ENCODE measurements around the gene MFAP2. TPM values are rescaled to one million over a fixed set of nuclear protein-coding genes. Genes with fewer than 3 reads are reported as not detected.
A peak's percentile ranks its signal among the peaks of the same experiment; 100 is the strongest.

Gene MFAP2
- total RNA-seq, 1 experiment from 2014 or later, result 0.50 TPM

DNA sequence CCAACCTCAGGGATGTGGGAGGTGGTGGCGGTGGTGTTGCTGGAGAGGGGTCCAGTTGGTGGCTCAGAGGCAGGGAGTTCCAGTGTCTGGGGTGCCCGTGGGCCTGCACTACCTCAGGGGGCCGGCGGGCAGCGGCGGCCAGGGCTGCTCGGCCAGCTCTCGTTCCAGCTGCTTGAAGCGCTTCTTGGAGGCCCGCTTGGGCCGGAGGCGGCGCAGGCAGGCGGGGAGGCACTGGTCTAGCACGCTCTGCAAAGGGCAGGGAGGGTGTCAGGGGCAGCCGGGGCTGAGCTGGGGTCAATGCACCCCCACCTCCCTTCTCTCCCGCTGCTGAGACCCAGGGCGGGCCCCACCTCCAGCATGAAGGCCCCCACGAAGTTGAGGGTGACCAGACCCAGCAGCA lies 5.7 kb upstream of the MFAP2 start:
- no peaks in the 10 kb centered on the region for H3K9me3 Mint-ChIP-seq (ENCODE audit: low read depth, unreplicated experiment)
- no peak overlapping the region for H3K27ac Mint-ChIP-seq (ENCODE audit: unreplicated experiment)
- intact Hi-C loops (cut with micrococcal nuclease; ENCODE audit: unreplicated experiment), result no loop called here
- BruUV-seq (replicated peaks), result TSS peak; percentile 12
- CTCF ChIA-PET, result interaction anchor here (1.0 kb wide), 1 partner anchor 11 kb away, joined by 3 read pairs; no protein-coding TSS in a partner anchor
- peaks cover 22% of the 10 kb centered on the region for H3K27me3 Mint-ChIP-seq (ENCODE audit: unreplicated experiment)
- no peak overlapping the region for H3K4me3 Mint-ChIP-seq (ENCODE audit: low read depth, unreplicated experiment)
- H3K36me3 Mint-ChIP-seq (ENCODE audit: insufficient read depth, unreplicated experiment), result no peaks in the 10 kb centered on the region
- TF ChIP-seq, protein P1, sequence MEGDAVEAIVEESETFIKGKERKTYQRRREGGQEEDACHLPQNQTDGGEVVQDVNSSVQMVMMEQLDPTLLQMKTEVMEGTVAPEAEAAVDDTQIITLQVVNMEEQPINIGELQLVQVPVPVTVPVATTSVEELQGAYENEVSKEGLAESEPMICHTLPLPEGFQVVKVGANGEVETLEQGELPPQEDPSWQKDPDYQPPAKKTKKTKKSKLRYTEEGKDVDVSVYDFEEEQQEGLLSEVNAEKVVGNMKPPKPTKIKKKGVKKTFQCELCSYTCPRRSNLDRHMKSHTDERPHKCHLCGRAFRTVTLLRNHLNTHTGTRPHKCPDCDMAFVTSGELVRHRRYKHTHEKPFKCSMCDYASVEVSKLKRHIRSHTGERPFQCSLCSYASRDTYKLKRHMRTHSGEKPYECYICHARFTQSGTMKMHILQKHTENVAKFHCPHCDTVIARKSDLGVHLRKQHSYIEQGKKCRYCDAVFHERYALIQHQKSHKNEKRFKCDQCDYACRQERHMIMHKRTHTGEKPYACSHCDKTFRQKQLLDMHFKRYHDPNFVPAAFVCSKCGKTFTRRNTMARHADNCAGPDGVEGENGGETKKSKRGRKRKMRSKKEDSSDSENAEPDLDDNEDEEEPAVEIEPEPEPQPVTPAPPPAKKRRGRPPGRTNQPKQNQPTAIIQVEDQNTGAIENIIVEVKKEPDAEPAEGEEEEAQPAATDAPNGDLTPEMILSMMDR (IDR thresholded peaks at IDR 0.05; ENCODE audit: unreplicated experiment), result no peak
- peaks cover 6% of the 10 kb centered on the region for H3K4me1 Mint-ChIP-seq (ENCODE audit: low read depth, unreplicated experiment)
- no peak for DNase-seq

GRCh38 chr1:16984717-16985116 lies 4.3 kb upstream of the MFAP2 start:
- peaks cover 36% of the 10 kb centered on the region for H3K27me3 Mint-ChIP-seq (ENCODE audit: unreplicated experiment)
- H3K9me3 Mint-ChIP-seq (ENCODE audit: low read depth, unreplicated experiment), result no peaks in the 10 kb centered on the region
- H3K4me1 Mint-ChIP-seq (ENCODE audit: low read depth, unreplicated experiment), result peaks cover 11% of the 10 kb centered on the region
- no peak overlapping the region for H3K27ac Mint-ChIP-seq (ENCODE audit: unreplicated experiment)
- TF ChIP-seq, protein P1 (IDR thresholded peaks at IDR 0.05; ENCODE audit: unreplicated experiment), result no peak
- no peaks in the 10 kb centered on the region for H3K36me3 Mint-ChIP-seq (ENCODE audit: insufficient read depth, unreplicated experiment)
- CTCF ChIA-PET, result interaction anchor here (0.6 to 0.7 kb wide), 2 partner anchors 24 to 460 kb away, joined by 3 to 4 read pairs; no protein-coding TSS in a partner anchor
- H3K4me3 Mint-ChIP-seq (ENCODE audit: low read depth, unreplicated experiment), result no peak overlapping the region
- intact Hi-C loops (cut with micrococcal nuclease; ENCODE audit: unreplicated experiment), result no loop called here
- BruUV-seq (replicated peaks), result no TSS peak
- no peak for DNase-seq

GRCh38 chr1:16983649-16984048 lies 3.2 kb upstream of the MFAP2 start:
- intact Hi-C loops (cut with micrococcal nuclease; ENCODE audit: unreplicated experiment), result no loop called here
- no TSS peak for BruUV-seq (replicated peaks)
- Mint-ChIP-seq H3K4me1 (ENCODE audit: low read depth, unreplicated experiment) (peaks cover 11% of the 10 kb centered on the region), H3K27ac (ENCODE audit: unreplicated experiment) (no peak overlapping the region), H3K36me3 (ENCODE audit: insufficient read depth, unreplicated experiment) (no peaks in the 10 kb centered on the region), H3K9me3 (ENCODE audit: low read depth, unreplicated experiment) (no peaks in the 10 kb centered on the region), H3K27me3 (ENCODE audit: unreplicated experiment) (peaks cover 38% of the 10 kb centered on the region), H3K4me3 (ENCODE audit: low read depth, unreplicated experiment) (no peak overlapping the region)
- no peak for DNase-seq
- CTCF ChIA-PET, result no interaction called here
- TF ChIP-seq, protein P1 (IDR thresholded peaks at IDR 0.05; ENCODE audit: unreplicated experiment), result no peak

DNA sequence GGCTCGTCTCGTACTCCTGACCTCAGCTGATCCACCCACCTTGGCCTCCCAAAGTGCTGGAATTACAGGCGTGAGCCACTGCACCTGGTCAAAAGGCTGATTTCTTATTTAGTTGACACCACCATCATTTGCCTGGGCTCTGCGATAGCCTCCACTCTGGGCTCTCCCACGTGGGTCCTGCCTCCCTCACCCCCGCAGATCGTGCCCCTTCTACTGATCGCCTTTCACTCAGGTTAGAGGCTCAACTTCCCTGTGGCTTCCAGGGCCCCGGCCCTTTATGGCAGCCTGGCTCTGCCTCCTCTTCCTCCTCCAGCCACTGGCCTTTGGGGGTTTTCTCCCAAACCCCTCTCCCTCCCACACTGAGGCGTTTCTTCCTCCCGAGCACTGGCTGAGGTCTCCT lies 2.5 kb upstream of the MFAP2 start:
- TF ChIP-seq, protein P1 (IDR thresholded peaks at IDR 0.05; ENCODE audit: unreplicated experiment), result no peak
- Mint-ChIP-seq H3K36me3 (ENCODE audit: insufficient read depth, unreplicated experiment) (no peaks in the 10 kb centered on the region), H3K9me3 (ENCODE audit: low read depth, unreplicated experiment) (no peaks in the 10 kb centered on the region), H3K27ac (ENCODE audit: unreplicated experiment) (no peak overlapping the region), H3K4me1 (ENCODE audit: low read depth, unreplicated experiment) (peaks cover 11% of the 10 kb centered on the region), H3K4me3 (ENCODE audit: low read depth, unreplicated experiment) (no peak overlapping the region), H3K27me3 (ENCODE audit: unreplicated experiment) (peaks cover 38% of the 10 kb centered on the region)
- DNase-seq, result no peak
- intact Hi-C loops (cut with micrococcal nuclease; ENCODE audit: unreplicated experiment), result no loop called here
- CTCF ChIA-PET, result no interaction called here
- BruUV-seq (replicated peaks), result no TSS peak
